RPMI8226 (cell line): ENCODE results near the gene UROS.

ENCODE experiments used
- DNase-seq: peaks from one replicate; pipeline ENCODE4 v3.0.0-alpha.2; 2015

Gene UROS

GRCh38 chr10:125757742-125758141 is 65.3 kb downstream of the UROS start:
- no peak for DNase-seq

- DNase-seq = no peak
These were observed 66.1 kb downstream of the UROS start for GRCh38 chr10:125756853-125757487.

DNA sequence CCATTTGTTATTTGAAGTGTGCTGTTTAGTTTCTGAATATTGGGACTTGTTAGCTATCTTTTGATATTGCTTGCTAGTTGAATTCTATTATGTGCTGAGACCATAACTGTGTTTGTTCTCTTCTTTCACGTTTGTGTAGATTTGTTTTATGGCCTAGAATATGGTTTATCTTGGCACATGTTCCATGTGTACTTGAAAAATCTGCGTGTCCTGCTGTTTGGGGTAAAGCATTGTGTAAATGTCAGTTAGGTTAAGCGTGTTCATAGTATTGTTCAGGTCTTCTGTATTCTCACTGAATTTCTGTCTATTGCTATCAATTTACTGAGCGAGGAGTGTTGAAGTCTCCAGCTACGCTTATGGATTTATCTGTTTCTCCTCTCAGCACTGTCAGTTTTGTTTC is 66.9 kb downstream of the UROS start:
- no peak for DNase-seq

DNA sequence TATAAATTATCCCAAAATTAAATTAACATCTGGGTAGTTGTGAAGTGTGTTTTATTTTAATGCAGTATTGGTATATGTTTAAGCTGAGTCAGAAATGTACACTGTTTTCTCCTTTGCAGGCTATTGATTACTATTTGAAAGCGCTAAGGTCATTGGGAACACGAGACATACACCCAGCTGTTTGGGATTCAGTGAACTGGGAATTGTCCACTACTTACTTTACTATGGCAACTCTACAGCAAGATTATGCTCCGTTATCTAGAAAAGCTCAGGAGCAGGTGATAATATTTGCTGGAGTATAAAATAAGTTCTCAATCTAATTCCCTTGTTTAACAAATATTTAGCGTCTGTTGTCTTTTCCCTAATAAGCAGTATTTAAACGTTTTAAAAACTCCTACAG is 75.6 kb downstream of the UROS start:
- DNase-seq = no peak

- DNase-seq = no peak
These were observed 78.1 kb downstream of the UROS start for GRCh38 chr10:125744909-125745308.

GRCh38 chr10:125742465-125742864 is 80.6 kb downstream of the UROS start:
- DNase-seq = no peak

GRCh38 chr10:125739994-125740679 is 82.9 kb downstream of the UROS start:
- DNase-seq = no peak
